ENCODE results near the gene AJAP1. TPM values are rescaled to one million over a fixed set of nuclear protein-coding genes. Genes with fewer than 3 reads are reported as not detected.

The AJAP1 gene
- total and polyA plus RNA-seq, 2 of the 8 experiments (the other 6 are each of a cell fraction or from before 2014, with no cell fraction given), result 1.9 to 6.2 TPM

GRCh38 chr1:4784761-4785160 lies 130.4 kb downstream of the AJAP1 start:
- no peaks in the 10 kb centered on the region for H3K4me1 ChIP-seq (replicated peaks in 1 of 4; ENCODE audit: control insufficient read depth in 3 of 4, insufficient read depth in 4 of 4, low read length in 3 of 4)
- no peak overlapping the region for H3K9ac ChIP-seq (replicated peaks in 1 of 4; ENCODE audit: extremely low read depth in 1 of 4, low read depth in 3 of 4, low read length in 3 of 4)
- no peak overlapping the region for H2BK120ac ChIP-seq (replicated peaks; ENCODE audit: low read depth, low read length)
- no peaks in the 10 kb centered on the region for H3K79me2 ChIP-seq (ENCODE audit: control insufficient read depth in 1 of 2, insufficient read depth in 2 of 2, low read length in 2 of 2)
- DNase-seq (ENCODE audit: low read depth in 1 of 2, low spot score in 2 of 2) (no peak), FAIRE-seq (no peak)
- no peak overlapping the region for H2BK5ac ChIP-seq (ENCODE audit: low read depth, low read length)
- 86% methylated on average over 17 of the region's 17 CpGs; no CpG with 5 or more reads in 1 of the 2 experiments for WGBS, 2 experiments (ENCODE audit: extremely low coverage in 1 of 2, insufficient coverage in 1 of 2, insufficient read length in 1 of 2, insufficient replicate concordance in 2 of 2, low coverage in 1 of 2, low lambda C conversion rate in 2 of 2, missing lambda C conversion rate in 1 of 2)
- H4K8ac ChIP-seq (ENCODE audit: extremely low read depth, insufficient read depth, low read length), result no peak overlapping the region
- no peak overlapping the region for H2BK20ac ChIP-seq (ENCODE audit: low read length)
- H3K9me3 ChIP-seq (ENCODE audit: insufficient read depth in 2 of 2, low read depth in 1 of 2, low read length in 1 of 2), result no peaks in the 10 kb centered on the region
- CTCF ChIA-PET (ENCODE audit: partially characterized antibody), result interaction anchor here (1.1 to 1.4 kb wide), 2 partner anchors 10 to 13 kb away, joined by 3 to 4 read pairs; no protein-coding TSS in a partner anchor
- H3K36me3 ChIP-seq (ENCODE audit: control insufficient read depth in 2 of 4, insufficient read depth in 4 of 4, low read length in 3 of 4), result no peaks in the 10 kb centered on the region
- H3K14ac ChIP-seq (ENCODE audit: insufficient read length), result no peak overlapping the region
- POLR2A ChIA-PET (ENCODE audit: partially characterized antibody), result no interaction called here
- H4K91ac ChIP-seq (replicated peaks; ENCODE audit: insufficient read length, low read length), result no peak overlapping the region
- no peaks in the 10 kb centered on the region for H3K79me1 ChIP-seq (ENCODE audit: low read depth, low read length)
- no peak overlapping the region for H3K18ac ChIP-seq (ENCODE audit: extremely low read depth, low read length)
- no peaks in the 10 kb centered on the region; the same call in 1 of the 2 replicates for H3K23me2 ChIP-seq (ENCODE audit: low read depth, low read length)
- H2AK5ac ChIP-seq (ENCODE audit: low read depth, low read length), result no peak overlapping the region
- no peak overlapping the region for H3K27ac ChIP-seq (ENCODE audit: low read depth, low read length)
- no peaks in the 10 kb centered on the region for H4K20me1 ChIP-seq (replicated peaks in 1 of 2; ENCODE audit: control insufficient read depth in 1 of 2, insufficient read depth in 2 of 2, low read length in 2 of 2)
- H3K23ac ChIP-seq (ENCODE audit: insufficient read length), result no peak overlapping the region
- no peak overlapping the region for H2AFZ ChIP-seq (ENCODE audit: low read length)
- H3K27me3 ChIP-seq (replicated peaks in 1 of 4; ENCODE audit: control insufficient read depth in 3 of 4, extremely low read depth in 1 of 4, insufficient read depth in 3 of 4, low read length in 3 of 4), result no peaks in the 10 kb centered on the region
- no peak overlapping the region for H4K5ac ChIP-seq (ENCODE audit: insufficient read length, low read depth, low read length)
- no peak overlapping the region for H3K4me3 ChIP-seq (ENCODE audit: extremely low read depth in 1 of 4, insufficient read depth in 2 of 4, low read depth in 3 of 4, low read length in 4 of 4)
- H3K4ac ChIP-seq (replicated peaks; ENCODE audit: insufficient read length, low read depth, low read length), result no peak overlapping the region
- H2BK15ac ChIP-seq (ENCODE audit: low read length), result no peak overlapping the region
- H2BK12ac ChIP-seq (ENCODE audit: low read depth, low read length), result no peak overlapping the region
- no peak overlapping the region for H3K56ac ChIP-seq (replicated peaks; ENCODE audit: insufficient read length, low read depth, low read length)
- H3K4me2 ChIP-seq (ENCODE audit: insufficient read depth in 1 of 2, low read depth in 2 of 2, low read length in 2 of 2), result no peak overlapping the region
- TF ChIP-seq BRCA1 (IDR thresholded peaks at IDR 0.05; ENCODE audit: low read depth, low read length), result no peak
- TF ChIP-seq HDAC2 (IDR thresholded peaks at IDR 0.05; ENCODE audit: borderline replicate concordance in 1 of 2, low read depth in 2 of 2, low read length in 2 of 2), result no peak
- TF ChIP-seq KDM4A (IDR thresholded peaks at IDR 0.05; ENCODE audit: low read depth, low read length, severe bottlenecking), result no peak
- no peak for TF ChIP-seq CHD1 (IDR thresholded peaks at IDR 0.05; ENCODE audit: low read depth, low read length)
- no peak for TF ChIP-seq SIRT6 (IDR thresholded peaks at IDR 0.05; ENCODE audit: low read length)
- no peak for TF ChIP-seq SIX5 (IDR thresholded peaks at IDR 0.05; ENCODE audit: low read depth, low read length)
- no peak for TF ChIP-seq YY1 (IDR thresholded peaks at IDR 0.05; ENCODE audit: low read depth, low read length)
- no peak for TF ChIP-seq GABPA (IDR thresholded peaks at IDR 0.05; ENCODE audit: borderline replicate concordance, insufficient read depth, low read length)
- TF ChIP-seq TCF12 (IDR thresholded peaks at IDR 0.05; ENCODE audit: low read depth, low read length), result no peak
- TF ChIP-seq ATF3 (IDR thresholded peaks at IDR 0.05; ENCODE audit: insufficient read depth, low read depth, low read length), result no peak
- no peak for TF ChIP-seq KDM5A (IDR thresholded peaks at IDR 0.05; ENCODE audit: low read length)
- TF ChIP-seq RNF2 (IDR thresholded peaks at IDR 0.05; ENCODE audit: borderline replicate concordance, low read depth, low read length, missing control alignments, poor library complexity, severe bottlenecking), result no peak
- TF ChIP-seq POU5F1 (IDR thresholded peaks at IDR 0.05; ENCODE audit: low read depth, low read length), result no peak
- TF ChIP-seq SRF (IDR thresholded peaks at IDR 0.05; ENCODE audit: low read depth, low read length), result no peak
- no peak for TF ChIP-seq NRF1 (IDR thresholded peaks at IDR 0.05; ENCODE audit: low read depth, low read length)

All from H1 (cell line).